Stimulated activated CD8-positive, alpha-beta memory T cell treated with anti-CD3 and anti-CD28 coated beads, Interleukin-2, amount 100 ng/mL, for 48 hours (primary cell): ENCODE results near the gene HOXD12.

Experiments used
- DNase-seq, 2 donors: peaks; one replicate each; pipeline ENCODE4 v3.0.0-alpha.2; 2020; ENCODE audit warnings: low read depth in 2 of 2

Gene HOXD12

GRCh38 chr2:176130957-176131847 lies 31.6 kb downstream of the HOXD12 start:
- no peak for DNase-seq

- no peak for DNase-seq
These were observed 32.2 kb downstream of the HOXD12 start for GRCh38 chr2:176131848-176132158.

DNA sequence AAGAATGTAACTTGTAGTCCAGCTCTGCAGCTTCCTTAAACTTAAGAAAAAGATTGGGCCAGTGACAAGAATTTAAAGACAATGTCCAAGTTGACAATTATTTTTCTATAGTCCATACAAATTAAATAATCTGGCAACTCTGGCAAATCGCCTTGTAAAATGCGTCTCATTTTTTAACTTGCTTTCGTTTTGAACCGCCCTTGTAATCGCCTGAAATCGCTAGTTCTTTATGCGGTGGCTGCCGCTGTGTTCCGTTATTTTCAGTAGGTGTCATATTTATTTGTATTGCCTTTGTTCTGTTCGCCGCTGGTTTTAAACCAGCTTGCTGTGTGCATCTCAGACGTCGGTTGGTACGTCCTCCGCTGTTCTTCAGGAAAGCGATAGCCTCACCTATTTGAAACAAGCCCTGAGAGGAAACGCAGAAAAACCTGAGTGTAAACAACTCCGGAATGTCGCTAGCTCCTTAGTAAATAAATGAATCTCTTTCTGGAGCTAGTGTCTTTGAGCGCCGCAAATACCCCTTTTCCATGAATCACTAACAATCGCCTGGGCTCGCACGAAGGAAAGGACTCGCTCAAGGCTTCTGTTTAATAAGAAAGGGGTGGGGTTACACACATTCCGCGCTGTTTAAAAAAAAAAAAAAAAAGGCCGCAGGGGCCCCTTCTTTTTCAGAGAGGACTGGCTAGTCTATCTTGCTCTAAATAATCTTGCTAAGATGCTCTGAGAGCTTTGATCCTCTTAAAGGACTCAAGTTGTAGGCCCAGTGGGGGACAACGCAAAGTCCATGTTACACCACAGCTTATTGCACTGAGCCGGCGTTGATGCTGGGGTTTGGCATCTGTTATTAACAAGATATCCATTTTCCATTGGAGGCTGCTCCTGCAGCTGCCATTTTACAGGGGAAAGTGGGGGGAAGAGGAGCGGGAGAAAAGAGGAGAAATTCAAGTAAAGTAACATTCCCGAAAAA lies 32.9 kb downstream of the HOXD12 start:
- DNase-seq, result no peak

DNA sequence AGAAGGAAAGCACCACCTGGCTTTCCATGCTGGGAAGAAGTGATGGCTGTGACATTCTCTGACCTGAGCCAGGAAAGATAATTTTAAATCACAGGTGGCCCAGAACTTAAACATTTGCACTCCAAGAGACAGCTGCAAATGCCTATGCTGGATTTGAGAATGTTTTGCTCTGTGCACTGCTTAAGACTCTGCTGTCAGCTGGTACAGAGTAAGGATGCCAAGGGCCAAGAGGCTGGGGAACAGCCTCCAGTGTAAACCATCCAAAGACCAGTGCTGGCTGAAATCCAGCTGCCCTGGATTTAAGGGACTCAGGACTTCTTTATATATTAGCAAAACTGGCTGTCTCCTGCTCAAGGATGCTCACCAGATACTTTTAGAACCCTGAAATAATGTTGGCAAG lies 33.8 kb downstream of the HOXD12 start:
- DNase-seq, result no peak

DNA sequence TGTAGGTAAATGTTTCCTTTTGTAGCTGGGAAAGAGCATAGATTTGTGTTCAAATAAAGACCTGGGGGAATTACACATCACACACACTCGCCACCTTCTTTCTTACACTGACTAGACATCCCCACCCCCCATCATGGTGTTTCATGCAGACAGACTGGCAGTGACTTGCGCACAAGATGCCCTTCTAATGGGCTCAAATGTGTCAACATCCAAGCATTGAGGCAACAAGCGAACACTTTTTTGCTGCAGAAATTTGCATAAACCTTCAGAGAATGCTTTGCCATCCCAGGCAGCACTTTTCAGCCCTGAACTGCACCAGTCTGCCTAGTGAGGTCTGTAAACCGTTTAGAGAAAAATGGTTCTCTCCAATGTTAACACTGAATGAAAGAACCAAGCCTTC lies 34.4 kb downstream of the HOXD12 start:
- DNase-seq, result no peak

DNA sequence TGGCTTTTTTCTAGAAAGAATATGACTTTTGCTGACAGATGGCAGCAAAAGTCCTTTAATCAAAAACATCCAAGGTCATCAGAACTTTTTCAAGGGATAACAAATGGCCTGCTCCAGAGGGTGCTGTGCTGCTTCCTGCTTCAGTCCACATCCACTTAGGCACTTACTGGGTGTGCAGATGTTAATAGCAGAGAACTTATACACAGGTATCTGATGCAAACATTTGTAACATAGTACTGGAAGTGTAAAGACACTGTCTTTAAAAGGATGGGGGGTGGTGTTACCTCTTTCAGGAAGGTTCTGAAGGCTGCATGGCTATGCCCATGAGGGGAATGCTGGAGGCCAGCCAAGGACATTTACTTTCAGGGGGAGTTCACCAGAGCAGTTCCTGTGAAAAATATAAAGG lies 35.4 kb downstream of the HOXD12 start:
- DNase-seq, result no peak

DNA sequence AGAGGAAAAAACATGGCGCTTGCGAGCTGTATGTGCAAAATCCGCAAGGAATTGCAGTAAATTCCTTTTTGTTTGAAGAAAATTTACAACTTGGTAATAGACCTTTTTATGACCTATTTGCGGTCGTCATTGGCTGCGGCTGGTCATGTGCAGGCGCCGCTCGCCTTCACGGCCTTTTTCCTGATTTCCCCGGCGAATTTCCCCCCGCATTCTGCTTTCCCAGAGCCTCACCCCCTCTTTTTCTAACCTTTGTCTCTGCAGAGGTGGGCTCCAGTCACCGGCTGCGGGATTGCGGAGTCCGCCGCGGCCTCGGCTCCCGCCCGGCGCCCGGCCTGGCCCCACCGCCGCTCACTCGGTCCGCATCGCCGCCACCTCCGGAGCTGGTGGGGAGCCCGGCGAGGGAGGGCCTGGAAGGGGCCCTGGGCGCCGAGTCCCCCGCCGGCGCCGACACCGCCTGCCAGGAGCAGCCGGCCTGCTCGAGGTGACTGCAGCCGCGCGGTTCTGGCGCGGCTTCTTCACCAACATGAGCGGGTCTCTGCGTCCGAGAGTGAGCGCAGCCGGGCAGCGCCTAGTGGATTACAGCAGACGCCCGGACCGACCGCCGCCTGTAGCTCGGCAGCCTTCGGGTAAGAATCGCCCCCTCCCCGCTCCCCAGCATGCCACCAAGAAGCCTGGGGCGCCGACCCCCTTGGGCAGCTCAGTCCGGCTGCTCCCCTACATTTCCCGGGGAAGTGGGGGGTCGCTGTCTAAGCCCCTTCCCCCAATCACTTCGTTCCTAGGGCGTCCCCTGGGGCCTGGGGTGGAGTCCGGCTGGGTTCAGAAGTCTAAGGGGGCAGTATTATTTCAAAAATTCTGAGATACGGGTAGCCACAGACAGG lies 37.0 kb downstream of the HOXD12 start:
- DNase-seq, result no peak

- DNase-seq, result no peak
These were observed 37.6 kb downstream of the HOXD12 start for GRCh38 chr2:176137252-176137580.

- no peak for DNase-seq
These were observed 38.3 kb downstream of the HOXD12 start for GRCh38 chr2:176137906-176138305.

GRCh38 chr2:176138526-176138922 lies 38.9 kb downstream of the HOXD12 start:
- DNase-seq, result no peak

DNA sequence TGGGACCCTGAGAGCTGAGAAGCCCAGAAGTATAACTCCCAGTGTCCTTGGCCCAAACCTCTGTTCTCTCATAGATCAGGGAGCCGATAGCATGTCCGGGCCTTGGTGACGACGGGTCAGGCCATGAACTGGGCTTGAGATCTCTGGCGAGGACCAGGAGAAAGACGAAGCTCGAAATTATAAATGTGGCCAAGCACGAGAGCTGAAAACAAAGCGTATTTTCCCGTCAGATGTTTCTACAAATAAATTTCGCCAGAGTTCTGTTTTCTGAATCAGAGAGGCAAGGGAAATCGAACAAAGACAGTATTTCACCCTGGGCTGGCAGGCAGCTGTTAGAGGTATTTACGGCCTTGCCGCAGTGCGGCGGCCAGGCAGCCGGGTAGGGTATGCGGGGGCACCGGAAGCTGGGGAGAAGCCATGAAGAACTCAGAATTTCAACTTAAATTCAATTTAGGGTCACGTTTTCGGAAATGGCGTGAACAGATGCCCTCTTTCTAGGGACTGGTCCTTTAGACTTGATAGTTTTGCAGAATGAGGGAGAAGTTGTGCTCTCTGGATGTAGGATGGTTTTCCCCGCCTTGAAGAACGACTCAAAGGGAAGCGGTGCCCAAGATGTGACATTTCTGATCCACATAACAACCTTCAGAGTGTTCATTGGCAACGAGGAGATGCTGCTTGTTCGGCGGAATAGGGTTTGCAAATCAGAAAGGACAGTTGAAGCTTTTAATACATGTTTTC lies 39.5 kb downstream of the HOXD12 start:
- no peak for DNase-seq

- no peak for DNase-seq
These were observed 40.3 kb downstream of the HOXD12 start for GRCh38 chr2:176139661-176140512.

GRCh38 chr2:176140513-176141317 lies 41.1 kb downstream of the HOXD12 start:
- DNase-seq, result peak; percentile 59 to 64

GRCh38 chr2:176142281-176142680 lies 42.7 kb downstream of the HOXD12 start:
- no peak for DNase-seq

- no peak for DNase-seq
These were observed 45.7 kb downstream of the HOXD12 start for GRCh38 chr2:176145085-176145969.

DNA sequence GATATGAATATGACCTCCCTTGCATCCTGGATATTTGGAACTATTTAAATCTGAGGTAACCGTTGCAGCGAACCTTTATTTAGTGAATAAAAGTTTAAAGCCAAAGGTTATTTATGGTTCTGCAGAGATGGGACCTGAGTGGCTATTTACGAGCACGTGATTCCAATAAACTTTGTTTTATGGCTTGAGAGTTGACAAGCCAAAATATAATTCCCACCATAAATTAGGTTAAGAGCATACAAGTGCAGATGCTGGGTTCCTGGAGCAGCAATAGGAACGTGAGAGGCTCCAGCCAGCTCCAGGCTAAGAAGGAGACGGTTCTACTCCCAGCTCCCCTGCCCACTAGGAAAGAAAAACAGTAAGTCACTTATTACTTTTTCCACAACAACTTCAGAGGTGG lies 46.5 kb downstream of the HOXD12 start:
- DNase-seq, result no peak

DNA sequence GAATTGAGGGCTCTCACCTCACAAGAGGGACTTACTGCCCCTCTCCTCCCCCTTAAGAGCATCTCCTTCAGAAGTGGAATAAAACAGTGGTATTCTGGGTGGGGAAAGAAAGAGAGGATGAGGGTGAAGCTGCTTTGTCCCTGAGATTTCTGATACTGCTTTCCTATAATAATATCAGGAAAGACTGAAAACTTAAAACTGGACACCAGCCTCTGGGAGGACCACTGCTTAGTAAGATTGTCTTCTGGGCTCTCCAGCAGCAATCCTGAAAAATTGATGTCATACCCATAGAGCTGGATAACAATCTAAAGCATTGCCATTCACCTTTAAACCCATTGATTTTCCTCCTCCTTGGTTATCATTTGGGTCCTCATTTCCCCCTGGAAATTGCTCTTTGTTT lies 47.0 kb downstream of the HOXD12 start:
- no peak for DNase-seq

- no peak for DNase-seq
These were observed 47.7 kb downstream of the HOXD12 start for GRCh38 chr2:176147210-176147799.
